MM.1S (cell line): Measurements from ENCODE around the gene CPEB1.

Experiments used
- CTCF ChIP-seq: fragments of 300-600 bp; sonication (generic); IDR thresholded peaks from 2 replicates; pipeline ENCODE4 v1.5.1; 2016; ENCODE audit warnings: antibody characterized with exemption, low read length, mixed read lengths
- EZH2 ChIP-seq: fragments of 300-600 bp; sonication (generic); optimal IDR thresholded peaks from 2 replicates; pipeline ENCODE3; 2017; ENCODE audit warnings: low read depth, mild to moderate bottlenecking, antibody characterized with exemption, low read length, mixed read lengths

DNA sequence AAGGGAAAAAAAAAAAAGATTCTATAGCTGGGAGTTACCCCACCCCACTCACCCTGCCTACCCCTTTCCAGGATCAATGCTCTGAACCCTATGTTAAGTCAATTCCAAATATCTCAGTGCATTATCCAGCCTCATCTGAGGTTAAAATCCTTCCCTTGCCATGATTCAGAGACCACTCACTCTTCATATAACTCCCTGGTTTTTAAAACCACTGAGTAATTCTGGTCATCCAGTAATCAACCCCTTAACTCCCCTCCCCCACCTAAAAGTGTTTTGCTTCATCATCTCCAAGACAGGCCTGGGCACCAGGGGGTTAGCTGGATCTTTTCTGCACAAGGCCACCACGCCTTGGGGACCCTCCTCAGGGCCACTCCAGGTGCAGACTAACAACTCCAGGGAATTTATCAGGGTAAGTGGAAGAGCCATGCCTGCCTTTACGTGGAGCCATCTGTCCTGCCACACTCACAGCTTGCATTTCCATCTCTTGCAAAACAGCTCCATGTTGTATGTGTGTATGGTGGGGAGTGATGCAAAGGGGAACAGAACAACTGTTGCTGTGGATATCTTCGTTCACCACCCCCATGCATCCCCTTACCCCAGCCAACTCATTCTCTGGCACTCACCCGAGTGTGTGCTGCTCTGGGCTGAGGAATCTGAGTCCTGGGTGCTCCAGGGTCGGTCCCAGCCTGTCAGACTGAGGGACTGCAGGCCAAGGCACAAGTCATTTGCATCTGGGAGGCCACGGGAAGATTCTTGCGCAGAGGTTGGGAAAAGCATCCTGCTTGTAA, 76.2 kb downstream of the CPEB1 start:
- TF ChIP-seq EZH2 (no peak), CTCF (no peak)
